Measurements from ENCODE around the gene STT3A.
A peak's percentile ranks its signal among the peaks of the same experiment; 100 is the strongest.
"Not testable (repeated sequence)": the region's sequence is repeated elsewhere in the genome, so short reads cannot be mapped to it uniquely, and the experiment has no call there.

The STT3A gene

DNA sequence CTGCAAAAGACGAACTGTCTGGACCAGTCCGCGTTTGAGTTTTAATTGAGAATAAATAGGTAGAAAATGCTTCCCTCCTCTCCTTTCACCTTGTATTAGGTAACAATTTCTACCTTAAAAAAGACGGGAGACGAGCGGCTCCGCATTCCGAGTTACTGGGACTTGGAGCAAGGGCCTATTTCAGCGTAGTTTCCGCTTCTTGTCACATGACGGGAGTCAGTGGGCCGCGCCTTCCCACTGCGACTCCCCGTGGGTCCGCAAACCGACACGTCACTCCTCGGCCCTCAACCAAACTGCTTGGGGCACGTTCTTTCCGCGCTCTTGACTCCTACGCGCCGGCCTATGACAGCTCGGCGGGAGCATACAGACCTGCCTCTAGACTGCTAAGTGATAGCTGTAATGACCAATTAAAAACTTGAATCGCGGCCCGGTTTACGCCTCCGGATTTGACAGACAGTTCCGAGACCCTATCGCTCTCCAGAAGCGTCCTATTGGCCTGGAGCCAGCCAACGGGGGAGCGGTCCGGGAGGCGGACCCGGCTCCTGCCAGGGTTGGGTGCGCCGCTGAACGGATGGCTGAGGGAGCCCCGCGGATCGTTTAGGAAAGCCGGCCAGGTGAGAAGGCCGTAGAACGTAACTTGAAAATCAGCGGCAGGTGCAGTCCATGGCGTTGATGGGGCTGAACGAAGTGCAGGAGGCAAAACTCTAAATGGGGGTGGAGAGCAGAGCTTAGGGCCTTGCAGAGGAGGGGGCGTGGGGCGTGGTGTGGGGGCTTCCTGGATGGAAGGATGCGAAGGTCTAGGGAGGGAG is at the start of gene STT3A:
STT3A (plus strand) TSS at position 548 of the 809 bp plus-strand sequence. CDS start 3,064 bp downstream, outside the sequence.
- peak; percentile 99 for DNase-seq

GRCh38 chr11:125550780-125551179 is 41.9 kb upstream of the STT3A start:
- DNase-seq = no peak

DNA sequence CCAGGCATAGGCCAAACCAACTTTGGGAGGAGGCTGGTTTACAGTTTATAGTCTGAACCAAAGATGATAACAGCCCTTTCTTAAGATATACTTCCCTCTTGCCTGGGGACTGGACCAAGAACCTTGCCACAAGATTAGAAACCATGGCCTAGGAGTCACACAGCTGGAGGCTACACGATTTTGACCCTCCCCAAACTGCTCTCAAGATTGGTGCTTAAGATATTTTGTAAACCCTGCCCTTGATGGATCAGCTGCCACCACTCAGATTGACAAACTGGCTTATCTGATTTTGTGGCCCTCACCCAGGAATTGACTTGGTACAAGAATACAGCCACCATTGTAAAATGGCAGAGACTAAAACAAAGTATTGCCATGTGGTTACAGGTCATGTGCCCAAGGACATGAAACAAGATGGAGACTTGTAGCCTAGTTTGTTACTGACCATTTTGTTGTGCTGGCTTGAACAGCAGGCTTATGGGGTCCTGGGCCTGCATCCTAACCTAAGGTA is 40.8 kb upstream of the STT3A start:
- DNase-seq = no peak

- no peak for DNase-seq
Observed at GRCh38 chr11:125552927-125553326, 39.7 kb upstream of the STT3A start.

DNA sequence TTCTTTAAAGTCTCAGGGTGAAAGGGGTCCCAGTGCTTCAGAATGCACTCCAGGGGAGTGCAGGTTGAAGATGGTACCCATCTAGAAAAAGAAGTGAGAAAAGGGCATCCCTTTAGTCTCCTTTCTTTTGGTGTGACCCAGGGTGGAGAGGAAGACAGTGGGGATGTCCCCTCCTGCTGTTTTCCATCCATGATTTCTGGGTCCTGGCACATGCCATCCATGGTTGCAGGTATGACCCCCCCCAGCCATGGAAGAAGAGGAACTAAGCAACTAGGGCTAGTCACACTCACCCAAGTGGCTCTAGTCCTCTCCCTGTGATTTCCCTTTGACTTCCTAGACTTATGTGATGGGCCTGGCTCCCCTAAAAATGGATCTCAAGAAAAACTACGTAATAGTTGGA is 39.3 kb upstream of the STT3A start:
- no peak for DNase-seq

DNA sequence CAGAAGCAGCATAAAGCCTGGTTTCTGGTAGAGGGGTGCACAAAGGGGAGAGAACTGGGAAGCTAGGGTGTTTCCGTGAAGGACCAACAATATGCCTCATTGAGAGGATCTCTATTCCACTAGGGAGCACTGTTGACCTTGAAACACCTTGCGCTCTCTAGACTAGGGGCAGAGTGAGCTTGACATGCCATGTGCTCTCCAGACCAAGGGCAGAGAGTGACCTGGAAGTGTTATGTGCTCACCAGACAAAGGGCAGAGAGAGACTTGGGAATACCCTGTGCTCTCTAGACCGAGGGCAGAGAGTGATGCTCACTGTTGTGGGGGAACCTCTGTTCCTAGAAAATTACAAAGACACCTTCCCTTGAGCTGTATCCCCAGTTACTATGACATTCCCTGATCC is 38.6 kb upstream of the STT3A start:
- DNase-seq = no peak

DNA sequence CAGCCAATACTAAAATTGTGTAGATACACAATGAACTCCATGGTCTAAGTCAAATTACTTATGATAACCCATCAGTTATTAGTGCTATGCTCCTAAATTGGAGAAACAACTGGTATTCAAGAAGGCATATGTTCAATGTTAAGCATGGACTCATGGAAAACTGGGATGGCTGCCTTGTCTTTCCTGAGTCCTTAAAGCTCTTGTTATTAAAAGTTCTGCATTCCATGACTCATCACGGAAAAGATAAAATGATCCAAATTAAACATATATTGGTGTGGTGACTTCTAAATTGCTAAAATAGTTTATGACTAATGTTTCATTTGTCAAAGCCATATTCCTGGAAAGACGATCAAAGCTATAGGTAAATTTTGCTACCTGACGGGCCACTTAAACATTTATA is 32.8 kb upstream of the STT3A start:
- DNase-seq = no peak

DNA sequence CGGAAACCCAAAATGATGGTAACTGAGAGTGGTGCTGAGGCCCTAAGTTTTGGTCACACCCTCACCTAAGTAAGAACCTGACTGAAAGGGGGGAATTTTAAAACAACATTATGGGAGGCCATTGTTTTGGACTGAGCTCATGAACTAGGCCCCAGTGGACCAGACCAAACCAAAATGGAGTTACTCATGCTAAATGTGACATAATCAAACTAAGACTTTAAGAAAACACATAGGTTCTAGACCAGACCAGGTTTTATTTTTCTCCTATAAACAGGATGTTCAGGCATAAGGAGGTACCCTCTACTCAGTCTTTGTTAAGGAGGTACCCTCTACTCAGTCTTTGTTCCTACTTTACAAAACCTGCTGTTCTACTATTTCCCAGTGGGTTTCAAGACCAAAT is 30.7 kb upstream of the STT3A start:
- no peak for DNase-seq

GRCh38 chr11:125562430-125562829 is 30.2 kb upstream of the STT3A start:
- DNase-seq = no peak

GRCh38 chr11:125564357-125564756 is 28.3 kb upstream of the STT3A start:
- no peak for DNase-seq

GRCh38 chr11:125566235-125566634 is 26.4 kb upstream of the STT3A start:
- DNase-seq = no peak

- DNase-seq = peak; percentile 93
Observed at GRCh38 chr11:125568970-125569914, 23.4 kb upstream of the STT3A start, which contains the start of gene EI24. TSS of gene EI24 (plus strand) at chr11:125569477. CDS start at chr11:125572528, 3,051 bp downstream.

- DNase-seq = no peak
Observed at GRCh38 chr11:125569915-125570621, 22.6 kb upstream of the STT3A start.

DNA sequence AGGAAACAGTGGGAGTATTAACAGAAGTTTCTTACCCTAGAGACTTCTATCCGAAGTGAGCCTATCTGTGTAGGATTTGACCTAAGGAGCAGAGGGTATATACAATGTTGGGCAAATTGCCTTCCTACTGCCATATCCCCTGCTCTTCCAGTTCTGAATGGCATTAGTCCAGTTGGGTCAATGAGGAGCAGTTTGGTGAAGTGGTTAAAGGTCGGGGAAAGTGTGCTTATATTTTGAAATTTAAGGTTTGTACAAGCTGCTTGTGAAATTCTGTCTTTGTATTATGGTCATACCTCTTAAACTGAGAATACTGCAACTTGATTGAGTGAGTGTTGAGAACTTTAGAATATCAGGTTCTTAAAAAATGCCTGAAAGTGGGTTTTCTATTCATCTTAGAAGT is 21.7 kb upstream of the STT3A start:
- DNase-seq = no peak

GRCh38 chr11:125572916-125573315 is 19.7 kb upstream of the STT3A start:
- DNase-seq = no peak

DNA sequence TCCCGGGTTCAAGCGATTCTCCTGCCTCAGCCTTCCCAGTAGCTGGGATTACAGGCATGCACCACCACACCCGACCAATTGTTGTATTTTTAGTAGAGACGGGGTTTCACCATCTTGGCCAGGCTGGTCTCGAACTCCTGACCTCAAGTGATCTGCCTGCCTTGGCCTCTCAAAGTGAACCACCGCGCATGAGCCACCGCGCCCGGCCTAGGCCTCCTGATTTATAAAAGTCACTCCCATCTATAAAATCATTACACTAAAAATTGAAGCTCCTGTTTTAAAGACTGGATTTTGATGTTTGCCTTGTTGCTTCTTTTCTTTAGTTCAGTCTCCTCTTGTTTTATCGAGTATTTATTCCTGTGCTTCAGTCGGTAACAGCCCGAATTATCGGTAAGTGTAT is 15.5 kb upstream of the STT3A start:
- DNase-seq = not testable (repeated sequence)

- no peak for DNase-seq
Observed at GRCh38 chr11:125578783-125579182, 13.9 kb upstream of the STT3A start.

- no peak for DNase-seq
Observed at GRCh38 chr11:125579811-125580210, 12.8 kb upstream of the STT3A start.

DNA sequence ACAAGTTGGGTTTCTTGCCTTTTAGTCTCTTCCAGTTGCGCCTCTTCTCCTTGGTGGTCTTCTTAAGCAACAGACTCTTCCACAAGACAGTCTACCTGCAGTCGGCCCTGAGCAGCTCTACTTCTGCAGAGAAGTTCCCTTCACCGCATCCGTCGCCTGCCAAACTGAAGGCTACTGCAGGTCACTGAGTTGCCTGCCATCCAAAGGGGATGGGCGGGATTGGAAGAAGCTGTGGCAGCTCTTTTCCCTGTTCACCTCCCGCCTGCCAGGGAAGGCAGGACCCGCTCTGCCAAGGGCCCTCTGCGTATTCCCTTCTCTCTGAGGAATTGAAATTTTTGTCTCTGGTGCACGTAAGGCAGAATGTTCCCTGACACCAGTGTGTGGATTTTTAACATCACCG is 9.2 kb upstream of the STT3A start:
- no peak for DNase-seq

DNA sequence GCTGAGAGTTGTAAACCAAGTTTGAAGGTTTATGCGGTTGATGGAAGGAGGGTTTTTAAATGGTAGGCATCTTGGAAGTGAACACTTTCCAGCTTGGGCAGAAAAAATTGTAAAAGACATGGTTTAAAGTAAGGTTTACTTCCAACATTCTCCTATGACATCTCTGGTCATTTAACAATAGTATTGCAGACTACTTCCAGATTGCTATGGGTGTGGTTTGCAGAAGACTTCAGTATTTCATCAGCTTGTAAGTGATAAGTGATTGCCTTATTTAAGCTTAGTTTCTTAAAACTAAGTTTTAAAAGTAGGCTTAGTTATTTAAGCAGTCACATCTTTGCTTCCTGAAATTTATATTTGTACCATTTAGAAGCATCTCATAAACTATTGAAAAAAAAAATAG is 7.2 kb upstream of the STT3A start:
- no peak for DNase-seq

GRCh38 chr11:125586623-125587022 is 6.0 kb upstream of the STT3A start:
- DNase-seq = no peak

GRCh38 chr11:125587480-125587879 is 5.2 kb upstream of the STT3A start:
- no peak for DNase-seq

GRCh38 chr11:125588505-125588904 is 4.1 kb upstream of the STT3A start:
- DNase-seq = no peak
